ENCODE data around the gene TNN. TPM values are rescaled to one million over a fixed set of nuclear protein-coding genes. Genes with fewer than 3 reads are reported as not detected.

TNN gene
- polyA plus RNA-seq, 1 donor (not counting 4 experiments of a cell fraction or from before 2014, with no cell fraction given) = not detected

GRCh38 chr1:175120511-175120910 lies 52.9 kb downstream of the TNN start:
- Histone ChIP-seq H3K36me3 (ENCODE audit: control insufficient read depth in 2 of 2, extremely low read depth in 1 of 2, insufficient read depth in 2 of 2, low read length in 2 of 2) (no peaks in the 10 kb centered on the region), H3K9ac (ENCODE audit: control insufficient read depth, extremely low read depth, insufficient read depth, low read length) (no peak overlapping the region), H2AFZ (ENCODE audit: control insufficient read depth, low read length) (no peak overlapping the region), H3K79me2 (ENCODE audit: control insufficient read depth, insufficient read depth, low read length) (no peaks in the 10 kb centered on the region), H3K4me3 (ENCODE audit: control insufficient read depth in 2 of 3, extremely low read depth in 1 of 3, insufficient read depth in 2 of 3, low read depth in 1 of 3, low read length in 3 of 3) (no peak overlapping the region), H3K9me1 (ENCODE audit: control insufficient read depth, extremely low read depth, insufficient read depth, low read length) (no peaks in the 10 kb centered on the region), H3K27ac (ENCODE audit: control insufficient read depth, insufficient read depth, low read length) (no peak overlapping the region), H3K9me3 (ENCODE audit: control insufficient read depth, low read depth, low read length) (no peaks in the 10 kb centered on the region), H3K4me2 (ENCODE audit: control insufficient read depth, extremely low read depth, insufficient read depth, low read depth, low read length) (no peak overlapping the region), H3K27me3 (ENCODE audit: control insufficient read depth, extremely low read depth, insufficient read depth, low read length) (peaks cover 3% of the 10 kb centered on the region), H4K20me1 (ENCODE audit: control insufficient read depth, extremely low read depth, insufficient read depth, low read length) (no peaks in the 10 kb centered on the region), H3K4me1 (ENCODE audit: control insufficient read depth, extremely low read depth, insufficient read depth, low read length) (no peaks in the 10 kb centered on the region)
- no peak for TF ChIP-seq EZH2 (IDR thresholded peaks at IDR 0.05; ENCODE audit: low read length)
- TF ChIP-seq CTCF (optimal IDR thresholded peaks at IDR 0.05 in 1 of 3, IDR thresholded peaks at IDR 0.05 in 1 of 3, conservative IDR thresholded peaks at IDR 0.05 in 1 of 3; ENCODE audit: extremely low read depth in 1 of 3, insufficient read depth in 2 of 3, low read length in 3 of 3) = no peak
- dilution Hi-C loops (cut with MboI; ENCODE audit: extremely low pct_ligation_motif_present, low sequenced_read_pairs) = no loop called here
- no peak for DNase-seq (ENCODE audit: low read depth, low spot score)
- no peak for FAIRE-seq

GRCh38 chr1:175124861-175125260 lies 57.2 kb downstream of the TNN start:
- Histone ChIP-seq H3K4me3 (ENCODE audit: control insufficient read depth in 2 of 3, extremely low read depth in 1 of 3, insufficient read depth in 2 of 3, low read depth in 1 of 3, low read length in 3 of 3) (no peak overlapping the region), H3K4me2 (ENCODE audit: control insufficient read depth, extremely low read depth, insufficient read depth, low read depth, low read length) (no peak overlapping the region), H3K79me2 (ENCODE audit: control insufficient read depth, insufficient read depth, low read length) (no peaks in the 10 kb centered on the region), H3K4me1 (ENCODE audit: control insufficient read depth, extremely low read depth, insufficient read depth, low read length) (peaks cover 7% of the 10 kb centered on the region), H3K9me3 (ENCODE audit: control insufficient read depth, low read depth, low read length) (no peaks in the 10 kb centered on the region), H3K27ac (ENCODE audit: control insufficient read depth, insufficient read depth, low read length) (no peak overlapping the region), H3K9me1 (ENCODE audit: control insufficient read depth, extremely low read depth, insufficient read depth, low read length) (no peaks in the 10 kb centered on the region), H3K27me3 (ENCODE audit: control insufficient read depth, extremely low read depth, insufficient read depth, low read length) (no peaks in the 10 kb centered on the region), H4K20me1 (ENCODE audit: control insufficient read depth, extremely low read depth, insufficient read depth, low read length) (no peaks in the 10 kb centered on the region), H3K9ac (ENCODE audit: control insufficient read depth, extremely low read depth, insufficient read depth, low read length) (no peak overlapping the region), H2AFZ (ENCODE audit: control insufficient read depth, low read length) (no peak overlapping the region), H3K36me3 (ENCODE audit: control insufficient read depth in 2 of 2, extremely low read depth in 1 of 2, insufficient read depth in 2 of 2, low read length in 2 of 2) (no peaks in the 10 kb centered on the region)
- TF ChIP-seq CTCF (optimal IDR thresholded peaks at IDR 0.05 in 1 of 3, IDR thresholded peaks at IDR 0.05 in 1 of 3, conservative IDR thresholded peaks at IDR 0.05 in 1 of 3; ENCODE audit: extremely low read depth in 1 of 3, insufficient read depth in 2 of 3, low read length in 3 of 3) (no peak), EZH2 (IDR thresholded peaks at IDR 0.05; ENCODE audit: low read length) (no peak)
- FAIRE-seq = no peak
- dilution Hi-C loops (cut with MboI; ENCODE audit: extremely low pct_ligation_motif_present, low sequenced_read_pairs) = no loop called here
- DNase-seq (ENCODE audit: low read depth, low spot score) = no peak

All from keratinocyte (primary cell).